Stimulated activated CD8-positive, alpha-beta memory T cell treated with anti-CD3 and anti-CD28 coated beads, Interleukin-4, amount 100 ng/mL, for 24 hours (primary cell): ENCODE measurements around the gene GOLGA8A.
"Not testable (repeated sequence)": the region's sequence is repeated elsewhere in the genome, so short reads cannot be mapped to it uniquely, and the experiment has no call there.

Experiments used
- DNase-seq: peaks from one replicate; pipeline ENCODE4 v3.0.0-alpha.2; 2020; ENCODE audit warnings: low read depth

Gene GOLGA8A

GRCh38 chr15:34437687-34438086, at the start of gene GOLGA8A:
GOLGA8A (minus strand) TSS chr15:34437808; CDS start chr15:34389691, 48,117 bp downstream.
- DNase-seq = peak; percentile 77

DNA sequence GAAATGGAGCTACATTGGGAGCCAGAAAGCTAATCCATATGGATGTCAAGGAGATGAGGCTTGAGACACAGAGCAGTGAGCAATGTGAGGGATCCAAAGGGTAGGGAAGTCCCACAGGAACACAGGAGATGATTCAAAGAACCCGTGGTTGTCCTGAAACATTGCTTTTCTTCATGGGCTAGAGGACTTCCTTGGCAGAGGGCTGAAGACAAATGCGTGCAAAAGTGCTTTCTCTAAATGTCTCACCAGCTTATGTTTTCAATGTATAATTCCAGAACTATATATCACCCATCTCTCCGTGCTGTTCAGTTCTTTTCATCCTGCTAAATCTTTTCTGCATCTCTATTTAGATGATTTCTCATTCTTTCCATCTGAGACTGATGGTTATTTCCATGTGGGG, 46.0 kb upstream of the GOLGA8A start:
- no peak for DNase-seq

DNA sequence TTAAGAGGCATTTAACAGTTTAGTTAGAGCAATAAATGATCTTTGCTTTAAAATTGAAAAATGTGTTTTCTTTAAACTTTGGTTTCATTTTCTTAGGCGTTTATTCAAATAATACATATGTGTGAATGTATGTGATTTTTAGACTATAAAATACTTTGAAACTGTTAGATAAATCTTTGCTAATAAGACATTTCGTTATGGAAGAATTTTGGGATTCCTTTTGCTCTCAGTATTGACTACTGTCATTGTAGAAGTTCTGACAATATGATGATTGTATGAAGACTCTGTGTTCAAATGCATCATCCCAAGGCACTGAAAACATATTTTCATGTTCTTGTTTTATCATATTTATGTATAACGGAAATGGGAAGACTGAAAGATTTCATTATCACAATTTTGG, 43.8 kb upstream of the GOLGA8A start:
- DNase-seq = no peak

- DNase-seq = no peak
Observed at GRCh38 chr15:34473840-34474239, 36.2 kb upstream of the GOLGA8A start.

GRCh38 chr15:34472947-34473346, 35.3 kb upstream of the GOLGA8A start:
- no peak for DNase-seq

GRCh38 chr15:34470892-34471291, 33.3 kb upstream of the GOLGA8A start:
- no peak for DNase-seq

DNA sequence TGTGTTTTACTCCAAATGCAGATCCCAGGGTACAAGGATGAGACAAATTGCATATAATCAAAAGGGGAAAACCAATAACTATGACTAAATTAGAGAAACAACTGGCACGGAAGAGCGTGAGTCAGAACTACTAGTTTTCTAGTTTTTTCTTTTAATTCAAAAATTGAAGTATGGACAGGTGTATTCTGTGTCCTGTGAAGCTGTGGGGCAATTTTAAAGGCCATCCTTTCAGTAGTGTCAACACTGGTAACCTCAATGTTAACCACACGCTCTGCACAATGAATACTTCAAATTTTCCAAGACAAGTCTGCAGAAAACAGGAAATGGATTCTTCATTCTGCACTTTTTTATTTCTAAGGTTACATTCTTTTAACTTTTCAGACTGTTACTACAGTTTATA, 32.5 kb upstream of the GOLGA8A start:
- no peak for DNase-seq

- no peak for DNase-seq
Observed at GRCh38 chr15:34461730-34462129, 24.1 kb upstream of the GOLGA8A start.

DNA sequence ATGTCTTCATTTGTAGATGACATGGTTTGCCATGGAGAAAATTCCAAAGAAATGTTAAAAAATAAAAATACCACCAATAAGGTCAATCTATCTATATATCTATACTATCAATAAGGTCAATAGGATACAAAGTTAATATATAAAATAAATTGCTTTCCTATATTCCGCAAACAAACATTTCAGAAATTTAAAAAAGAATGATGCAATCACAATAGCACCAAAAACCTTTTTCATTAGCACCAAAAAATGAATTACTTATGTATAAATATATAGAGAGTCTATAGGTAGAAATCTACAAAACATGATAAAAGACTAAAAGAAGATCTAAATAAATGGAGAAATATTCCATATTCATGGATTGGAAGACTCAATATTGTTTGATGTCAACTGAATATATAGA, 22.8 kb upstream of the GOLGA8A start:
- DNase-seq = no peak

GRCh38 chr15:34456658-34457057, 19.1 kb upstream of the GOLGA8A start:
- DNase-seq = no peak

- no peak for DNase-seq
Observed at GRCh38 chr15:34442891-34443290, 5.3 kb upstream of the GOLGA8A start.

DNA sequence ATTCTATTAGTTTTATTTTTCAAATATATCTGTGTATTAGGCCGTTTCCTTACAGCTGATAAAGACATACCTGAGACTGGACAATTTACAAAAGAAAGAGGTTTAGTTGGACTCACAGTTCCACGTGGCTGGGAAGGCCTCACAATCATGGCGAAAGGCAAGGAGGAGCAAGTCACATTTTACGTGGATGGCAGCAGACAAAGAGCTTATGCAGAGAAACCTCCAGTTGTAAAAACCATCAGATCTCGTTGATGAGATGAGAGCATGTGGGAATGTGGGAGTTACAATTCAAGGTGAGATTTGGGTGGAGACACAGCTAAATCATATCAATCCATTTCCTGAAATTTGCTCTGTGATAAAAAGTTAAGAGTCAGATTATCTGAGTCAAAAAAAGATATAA, 2.3 kb upstream of the GOLGA8A start:
- no peak for DNase-seq

GRCh38 chr15:34436956-34437442, 609 bp downstream of the GOLGA8A start:
- peak; percentile 28 for DNase-seq

GRCh38 chr15:34436126-34436955, 1.3 kb downstream of the GOLGA8A start:
- no peak for DNase-seq

DNA sequence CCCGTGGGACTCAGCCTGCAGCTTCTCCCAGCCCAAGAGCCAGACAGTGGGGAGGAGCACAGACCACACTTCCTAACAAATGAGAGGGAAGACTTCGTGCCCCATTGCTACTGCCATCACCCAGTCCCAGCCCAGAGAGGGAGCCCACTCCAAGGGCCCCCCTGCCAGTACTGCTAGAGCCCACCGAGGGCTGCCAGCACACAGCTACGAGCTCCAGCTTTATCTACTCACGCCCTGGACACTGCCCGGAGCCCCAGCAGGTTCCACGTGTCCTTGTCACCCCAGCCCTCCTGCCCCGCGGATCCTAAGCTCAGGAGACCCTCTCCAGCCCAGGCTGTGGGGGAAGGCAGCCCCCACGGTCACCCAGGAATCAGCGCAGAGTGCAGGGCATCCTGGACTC, 1.9 kb downstream of the GOLGA8A start:
- DNase-seq = no peak

- no peak for DNase-seq
Observed at GRCh38 chr15:34434627-34435305, 2.8 kb downstream of the GOLGA8A start.

DNA sequence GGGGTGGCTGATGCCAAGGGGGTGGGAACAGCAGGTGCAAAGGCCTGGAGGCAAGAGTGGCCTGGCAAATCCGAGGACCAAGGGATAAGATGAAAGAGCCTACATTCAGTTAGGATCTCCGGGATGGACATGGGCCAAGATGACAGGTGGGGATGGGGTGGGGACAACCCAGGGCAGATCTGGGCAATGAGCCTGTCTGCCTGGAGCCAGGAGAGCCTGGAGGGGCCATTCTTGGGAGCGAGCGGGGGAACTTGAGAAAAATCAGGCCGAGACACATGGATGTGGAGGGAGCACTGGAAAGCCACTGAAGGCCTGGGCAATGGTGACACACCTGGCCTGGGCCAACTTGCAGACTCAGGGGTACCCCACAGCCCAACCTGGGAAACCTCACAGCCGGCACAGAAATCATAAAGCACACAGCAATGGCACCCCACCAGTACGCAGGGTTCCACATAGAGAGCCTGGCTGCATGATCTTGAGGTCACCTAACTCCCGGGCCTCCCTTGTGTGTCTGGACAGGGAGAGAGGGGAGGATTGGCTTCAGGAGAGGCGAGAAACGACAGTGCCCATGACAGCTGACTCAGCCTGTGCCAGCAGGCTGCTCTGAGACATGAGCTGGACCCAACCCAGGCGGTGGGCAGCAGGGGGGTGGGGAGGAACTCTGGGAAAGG, 3.5 kb downstream of the GOLGA8A start:
- not testable (repeated sequence) for DNase-seq

DNA sequence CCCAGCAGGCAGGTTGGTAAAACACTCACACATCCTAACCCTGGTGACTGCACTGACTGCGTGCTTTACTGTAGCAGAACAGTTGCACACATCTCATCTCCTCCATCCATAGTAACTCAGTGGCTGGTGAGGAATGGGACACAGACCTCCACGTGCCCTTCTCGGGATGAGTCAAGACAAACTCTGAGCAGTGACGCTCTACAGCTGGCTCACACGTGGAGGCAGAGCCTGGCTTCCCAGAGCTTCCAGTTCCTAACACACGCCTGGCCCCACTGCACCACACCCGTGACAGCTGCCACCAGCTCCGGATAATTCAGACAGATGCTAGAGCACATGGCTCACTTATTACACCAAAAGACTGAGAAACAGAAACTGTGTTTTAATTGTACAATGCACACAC, 7.0 kb downstream of the GOLGA8A start:
- DNase-seq = not testable (repeated sequence)

GRCh38 chr15:34423425-34424090, 14.1 kb downstream of the GOLGA8A start:
- not testable (repeated sequence) for DNase-seq

- DNase-seq = not testable (repeated sequence)
Observed at GRCh38 chr15:34420953-34421352, 16.7 kb downstream of the GOLGA8A start.

DNA sequence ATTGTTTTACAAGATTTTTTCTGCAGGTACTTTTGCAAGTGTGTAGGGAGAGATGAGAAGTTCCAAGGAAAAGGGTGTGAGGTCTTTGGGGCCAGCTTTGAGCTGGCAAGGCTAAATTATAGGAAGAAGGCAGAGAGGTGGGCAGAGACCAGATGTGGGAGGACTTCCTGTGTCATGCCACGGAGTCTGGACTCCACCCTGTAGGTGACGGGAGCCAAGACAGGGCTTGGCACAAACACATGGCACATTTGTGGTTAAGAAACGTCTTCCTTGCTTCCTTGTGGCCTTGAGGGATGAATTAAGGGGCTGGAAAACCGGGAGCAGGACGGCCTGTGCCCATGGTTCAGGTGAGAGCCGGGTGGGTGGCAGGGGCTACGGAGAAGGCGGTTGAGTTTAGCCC, 19.2 kb downstream of the GOLGA8A start:
- DNase-seq = not testable (repeated sequence)

DNA sequence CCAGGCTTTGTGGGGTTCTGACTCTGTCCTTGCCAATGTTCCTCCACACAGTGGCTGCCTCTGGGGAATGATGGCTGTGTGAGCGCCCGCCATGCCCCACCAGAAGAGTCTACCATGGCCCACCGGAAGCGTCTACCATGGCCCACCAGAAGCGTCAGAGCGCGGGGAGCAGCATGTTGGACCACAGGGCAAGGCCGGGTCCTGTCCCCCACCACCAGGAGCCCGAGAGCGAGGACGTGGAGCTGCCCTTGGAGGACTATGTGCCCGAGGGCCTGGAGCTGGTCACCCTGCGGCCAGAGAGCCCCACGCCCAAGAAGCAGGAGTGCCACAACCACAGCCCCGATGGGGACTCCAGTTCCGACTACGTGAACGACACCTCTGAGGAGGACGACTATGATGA, 28.1 kb downstream of the GOLGA8A start:
- DNase-seq = not testable (repeated sequence)
